ENCODE results near the gene GRN.
A peak's percentile ranks its signal among the peaks of the same experiment; 100 is the strongest.
"Not testable (repeated sequence)": the region's sequence is repeated elsewhere in the genome, so short reads cannot be mapped to it uniquely, and the experiment has no call there.

Gene GRN

DNA sequence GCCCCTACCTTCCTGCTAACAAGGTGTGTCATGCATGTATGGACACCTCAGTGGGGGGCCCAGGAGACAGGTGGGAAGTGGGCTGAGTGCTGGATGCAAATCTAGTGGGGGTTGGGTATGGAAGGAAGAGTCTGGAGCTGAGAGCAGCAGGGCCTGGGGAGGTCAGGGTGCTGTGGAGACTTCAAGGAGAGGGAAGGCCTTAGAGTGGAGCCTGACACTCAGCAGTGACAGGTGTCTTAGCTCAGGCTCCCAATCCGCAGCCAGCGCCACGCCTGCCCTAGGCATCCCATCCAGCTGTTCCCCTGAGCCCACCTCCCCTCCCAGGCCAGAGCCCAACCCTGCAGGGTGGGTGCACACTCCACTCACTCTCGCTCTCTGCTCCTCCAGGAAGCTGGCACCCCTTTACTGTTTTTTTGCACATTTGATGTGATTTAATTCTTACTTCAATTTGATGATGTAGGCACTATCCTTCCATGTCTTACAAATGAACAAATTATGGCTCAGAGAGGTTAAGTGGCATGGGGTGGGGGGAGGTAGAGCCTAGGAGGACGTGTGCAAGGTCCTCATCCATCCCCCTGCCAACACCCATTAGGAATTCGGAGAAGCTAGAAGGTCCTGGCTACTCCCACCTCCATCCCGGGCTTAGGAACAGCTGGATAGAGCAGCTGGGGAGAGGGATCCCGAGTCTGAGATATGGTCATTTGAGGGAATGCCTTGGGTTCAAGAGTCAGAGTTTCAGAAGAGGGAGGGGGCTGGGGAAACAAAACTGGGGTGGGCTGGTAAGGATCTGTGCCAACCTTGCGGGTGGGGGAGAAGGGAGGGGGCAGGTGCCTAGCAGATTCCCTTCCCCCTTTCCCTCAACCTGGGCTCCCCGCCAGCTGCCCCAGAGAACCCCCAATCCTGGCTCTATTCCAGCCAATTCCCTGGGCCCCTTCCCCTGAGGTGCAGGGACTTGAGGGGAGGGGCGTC lies 16.5 kb downstream of the GRN start:
- no peak for DNase-seq (ENCODE audit: low spot score)

DNA sequence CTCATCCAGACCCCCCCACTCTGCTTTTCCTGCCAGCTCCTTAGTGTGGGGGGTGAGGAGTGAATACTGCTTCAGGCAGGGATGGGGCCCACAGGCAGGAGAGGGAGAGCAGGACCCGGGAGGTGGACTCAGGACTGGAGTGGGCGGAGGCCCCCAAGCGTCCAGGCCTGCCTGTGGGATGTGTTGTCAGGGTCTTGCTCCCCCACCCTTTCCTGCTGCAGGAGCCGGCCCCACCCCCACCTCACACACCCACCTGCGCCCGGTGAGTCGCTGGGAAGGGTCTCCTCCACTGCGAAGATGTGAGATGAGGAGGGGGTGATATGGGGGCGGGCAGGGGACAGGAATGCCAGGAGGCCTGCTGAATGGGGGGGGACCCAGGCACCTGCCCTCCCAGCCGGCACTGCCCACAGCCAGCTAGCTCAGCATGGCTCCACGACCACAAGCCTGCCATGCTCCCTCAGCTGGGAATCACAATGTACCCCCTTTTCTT lies 17.4 kb downstream of the GRN start:
- no peak for DNase-seq (ENCODE audit: low spot score)

DNA sequence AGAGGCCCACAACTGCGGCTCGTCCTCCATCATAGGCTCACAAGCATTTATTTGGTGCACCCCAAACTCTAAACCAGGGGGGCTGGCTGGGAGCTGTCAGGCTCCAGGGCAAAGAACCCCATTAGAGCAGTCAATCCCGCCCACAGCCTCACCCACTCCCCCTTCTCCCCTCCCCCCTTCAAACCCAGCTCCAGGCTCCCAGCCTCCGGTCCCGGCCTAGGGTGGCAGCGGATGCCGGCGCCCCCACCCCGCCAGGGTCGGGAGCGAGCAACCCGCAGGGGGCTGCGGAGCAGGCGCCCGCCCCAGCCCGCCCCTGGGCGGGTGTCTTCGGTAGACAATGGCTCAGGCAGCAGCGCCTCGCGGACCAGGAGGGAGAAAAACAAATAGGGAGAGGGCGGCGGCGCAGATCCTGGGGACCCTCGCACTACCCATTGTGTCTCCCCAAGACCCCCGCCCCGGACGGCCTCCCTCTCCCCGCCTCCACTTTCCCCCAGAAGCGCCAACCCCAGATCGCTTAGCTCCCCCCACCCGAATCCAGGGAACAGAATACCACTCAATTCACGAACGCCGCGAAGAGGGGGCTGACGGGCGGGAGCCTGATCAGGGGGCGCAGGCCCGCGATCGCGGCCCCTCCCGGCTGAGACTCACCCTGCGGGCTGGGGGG lies 18.0 kb downstream of the GRN start:
- DNase-seq (ENCODE audit: low spot score): no peak

DNA sequence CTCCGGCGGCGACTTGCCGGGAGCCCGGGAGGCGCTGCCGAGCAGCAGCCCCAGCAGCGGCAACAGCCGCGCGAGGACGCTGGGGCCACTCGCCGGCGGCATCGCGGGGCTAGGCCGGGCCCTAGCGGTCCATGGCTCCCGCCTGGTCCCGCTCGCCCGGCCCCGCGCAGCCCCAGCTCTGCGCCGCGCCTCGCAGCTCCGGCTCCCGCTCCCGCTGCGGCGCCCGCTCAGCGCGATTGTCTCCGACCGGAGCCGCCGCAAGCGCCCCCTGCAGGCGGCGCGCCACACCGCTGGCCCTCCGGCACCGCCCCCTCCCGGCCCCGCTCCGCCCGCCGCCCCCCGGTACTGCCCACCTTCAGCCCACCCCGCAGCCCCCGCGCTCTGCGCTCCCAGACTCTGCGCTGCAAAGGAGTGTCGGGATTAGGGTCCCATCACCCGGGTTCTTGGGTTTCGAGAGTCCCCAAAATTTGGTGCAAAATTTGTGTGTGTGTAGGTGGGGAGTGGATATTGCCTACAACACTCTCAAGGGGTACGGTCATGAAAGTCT lies 18.6 kb downstream of the GRN start, which contains the start of gene FAM171A2:
Gene FAM171A2 (minus strand): TSS at position 241 of the 547 bp plus-strand sequence. CDS start 139 bp downstream, at position 102.
- peak; percentile 56 for DNase-seq (ENCODE audit: low spot score)

DNA sequence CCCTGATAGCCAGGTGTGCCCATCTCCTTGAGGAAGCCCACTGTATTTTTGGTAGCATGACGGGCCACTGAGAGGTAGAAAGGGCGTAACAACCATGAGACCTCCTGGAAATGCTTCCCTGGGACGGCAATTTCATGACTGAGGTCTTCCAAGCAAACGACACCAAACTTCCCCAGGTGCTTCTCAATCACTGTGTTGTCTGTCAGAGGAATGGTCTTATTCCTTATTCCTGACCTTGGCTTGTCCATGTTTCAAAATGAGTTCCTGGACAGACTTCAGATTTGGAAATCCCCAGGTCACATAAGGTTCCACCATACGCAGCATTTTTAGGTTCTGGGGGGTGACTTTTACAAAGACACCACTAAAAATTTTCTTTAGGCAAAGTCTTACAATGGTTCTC lies 19.9 kb downstream of the GRN start:
- DNase-seq (ENCODE audit: low spot score): not testable (repeated sequence)

DNA sequence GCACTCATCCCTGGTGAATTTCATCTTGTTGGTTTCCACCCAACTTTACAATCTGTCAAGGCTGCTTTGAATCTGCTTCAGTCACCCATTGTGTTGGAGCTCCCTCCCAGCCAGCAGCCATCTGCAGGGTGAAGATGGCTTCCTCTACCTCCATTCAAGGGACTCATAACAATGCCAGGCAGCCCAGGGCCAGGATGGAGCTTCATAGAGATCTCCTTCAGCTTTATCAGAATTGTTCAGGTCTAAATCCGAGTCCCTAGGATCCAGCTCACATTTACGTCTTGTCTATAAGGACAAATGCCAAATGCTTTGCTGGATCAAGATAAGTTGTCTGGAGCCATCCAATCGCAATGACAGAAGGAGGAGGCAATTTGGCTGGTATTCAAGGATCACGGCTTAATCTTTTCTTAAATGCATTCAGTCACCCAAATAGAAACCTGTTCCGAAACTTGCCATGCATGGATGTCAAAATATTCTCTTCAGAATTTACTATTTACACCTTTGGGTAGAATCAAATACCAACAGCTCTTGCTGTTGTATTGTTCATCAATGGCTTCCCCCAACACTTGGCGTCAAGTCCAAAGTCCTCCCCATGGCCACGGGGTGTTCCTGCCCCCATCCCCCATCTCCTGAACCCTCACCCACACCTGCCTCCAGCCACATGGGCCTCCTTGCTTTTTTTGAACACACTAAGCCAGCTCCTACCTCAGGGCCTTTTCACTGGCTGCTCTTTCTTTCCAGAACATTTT lies 22.3 kb downstream of the GRN start:
- no peak for DNase-seq (ENCODE audit: low spot score)

DNA sequence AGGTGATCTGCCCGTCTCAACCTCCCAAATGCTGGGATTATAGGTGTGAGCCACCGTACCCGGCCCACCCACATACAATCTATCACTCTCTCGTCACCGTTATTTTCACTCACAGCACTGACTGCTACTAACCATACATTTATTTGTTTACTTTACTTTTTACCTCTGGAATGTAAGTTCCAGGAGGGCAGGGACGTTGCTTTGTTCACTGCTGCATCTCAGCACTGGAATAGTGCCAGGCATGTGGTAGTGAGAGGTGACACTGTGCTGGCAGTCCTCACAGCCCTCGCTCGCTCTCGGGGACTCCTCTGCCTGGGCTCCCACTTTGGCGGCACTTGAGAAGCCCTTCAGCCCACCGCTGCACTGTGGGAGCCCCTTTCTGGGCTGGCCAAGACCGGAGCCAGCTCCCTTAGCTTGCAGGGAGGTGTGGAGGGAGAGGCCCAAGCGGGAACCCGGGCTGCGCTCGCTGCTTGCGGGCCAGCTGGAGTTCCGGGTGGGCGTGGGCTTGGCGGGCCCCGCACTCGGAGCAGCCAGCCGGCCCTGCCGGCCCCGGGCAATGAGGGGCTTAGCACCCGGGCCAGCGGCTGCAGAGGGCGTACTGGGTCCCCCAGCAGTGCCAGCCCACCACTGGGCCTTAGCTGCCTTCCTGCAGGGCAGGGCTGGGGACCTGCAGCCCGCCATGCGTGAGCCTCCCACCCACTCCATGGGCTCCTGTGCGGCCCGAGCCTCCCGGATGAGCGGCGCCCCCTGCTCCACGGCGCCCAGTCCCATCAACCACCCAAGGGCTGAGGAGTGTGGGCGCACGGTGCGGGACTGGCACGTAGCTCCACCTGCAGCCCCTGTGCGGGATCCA lies 23.5 kb downstream of the GRN start:
- DNase-seq (ENCODE audit: low spot score): not testable (repeated sequence)

DNA sequence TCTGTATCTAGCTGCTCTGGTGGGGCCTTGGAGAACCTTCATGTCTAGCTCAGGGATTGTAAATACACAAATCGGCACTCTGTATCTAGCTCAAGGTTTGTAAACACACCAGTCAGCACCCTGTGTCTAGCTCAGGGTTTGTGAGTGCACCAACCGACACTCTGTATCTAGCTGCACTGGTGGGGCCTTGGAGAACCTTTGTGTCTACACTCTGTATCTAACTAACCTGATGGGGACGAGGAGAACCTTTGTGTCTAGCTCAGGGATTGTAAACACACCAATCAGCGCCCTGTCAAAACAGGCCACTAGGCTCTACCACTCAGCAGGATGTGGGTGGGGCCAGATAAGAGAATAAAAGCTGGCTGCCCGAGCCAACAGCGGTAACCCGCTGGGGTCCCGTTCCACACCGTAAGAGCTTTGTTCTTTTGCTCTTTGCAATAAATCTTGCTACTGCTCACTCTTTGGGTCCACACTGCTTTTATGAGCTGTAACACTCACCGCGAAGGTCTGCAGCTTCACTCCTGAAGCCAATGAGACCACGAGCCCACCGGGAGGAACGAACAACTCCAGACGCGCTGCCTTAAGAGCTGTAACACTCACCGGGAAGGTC lies 24.4 kb downstream of the GRN start:
- DNase-seq (ENCODE audit: low spot score): not testable (repeated sequence)

DNA sequence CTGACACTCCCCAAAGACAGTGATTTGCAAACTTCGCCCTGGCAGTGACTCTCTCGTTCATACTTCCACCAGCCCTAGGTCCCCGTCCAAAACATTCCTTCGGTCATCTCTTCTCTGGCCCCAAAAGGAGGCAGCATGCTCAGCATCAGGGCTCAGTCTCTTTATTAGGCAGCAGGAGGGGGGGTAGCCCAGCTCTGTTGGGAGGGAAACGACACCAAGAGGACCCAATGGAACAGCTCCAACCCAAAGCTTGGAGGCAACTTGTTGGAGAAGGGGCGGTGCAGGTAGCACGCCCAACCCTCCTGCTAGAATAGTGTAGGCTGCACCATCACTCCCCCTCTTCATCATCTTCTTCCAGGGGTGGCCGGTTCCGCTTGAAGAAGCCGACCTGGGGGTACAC lies 26.9 kb downstream of the GRN start:
- no peak for DNase-seq (ENCODE audit: low spot score)

DNA sequence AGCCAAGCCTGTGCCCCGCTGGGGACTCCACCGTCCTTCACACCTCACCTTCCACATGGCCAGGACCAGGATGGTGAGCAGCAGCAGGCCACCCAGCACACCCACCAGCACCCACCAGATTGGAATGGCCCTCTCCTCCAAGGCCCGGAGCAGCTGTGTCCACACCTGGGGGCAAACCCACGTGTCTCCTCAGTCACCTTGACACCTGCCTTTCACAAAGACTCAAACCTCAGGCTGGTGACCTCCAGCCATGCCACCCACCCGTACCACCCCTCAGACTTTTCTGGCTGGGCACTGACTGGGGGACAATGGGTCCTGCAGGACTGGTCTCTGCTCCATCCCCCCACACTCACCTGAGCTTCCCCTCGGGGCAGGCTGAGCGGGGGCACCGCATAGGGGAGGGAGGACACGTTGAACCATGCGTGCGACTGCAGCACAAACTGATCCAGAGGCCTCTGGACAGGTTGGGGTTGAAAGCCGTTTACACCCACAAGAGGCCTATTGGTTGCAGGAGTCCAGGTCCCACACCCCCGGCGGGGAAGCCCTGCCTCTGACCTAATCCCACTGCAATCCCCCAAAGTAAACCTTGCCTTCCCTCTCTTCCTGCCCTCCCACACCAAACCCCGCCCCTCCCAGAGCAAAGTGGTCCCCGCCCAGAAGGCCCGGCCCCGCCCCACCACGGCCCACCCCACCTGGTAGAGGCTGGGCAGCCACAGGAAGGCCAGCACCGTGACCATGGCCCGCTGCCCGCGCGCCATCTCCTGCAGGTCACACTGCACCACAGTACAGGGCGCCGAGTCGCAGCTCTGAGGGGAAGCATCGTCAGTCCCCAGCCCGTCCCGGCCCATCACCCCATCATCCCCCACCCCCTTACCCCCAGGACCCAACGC lies 29.4 kb downstream of the GRN start:
- peak; percentile 30 for DNase-seq (ENCODE audit: low spot score)

DNA sequence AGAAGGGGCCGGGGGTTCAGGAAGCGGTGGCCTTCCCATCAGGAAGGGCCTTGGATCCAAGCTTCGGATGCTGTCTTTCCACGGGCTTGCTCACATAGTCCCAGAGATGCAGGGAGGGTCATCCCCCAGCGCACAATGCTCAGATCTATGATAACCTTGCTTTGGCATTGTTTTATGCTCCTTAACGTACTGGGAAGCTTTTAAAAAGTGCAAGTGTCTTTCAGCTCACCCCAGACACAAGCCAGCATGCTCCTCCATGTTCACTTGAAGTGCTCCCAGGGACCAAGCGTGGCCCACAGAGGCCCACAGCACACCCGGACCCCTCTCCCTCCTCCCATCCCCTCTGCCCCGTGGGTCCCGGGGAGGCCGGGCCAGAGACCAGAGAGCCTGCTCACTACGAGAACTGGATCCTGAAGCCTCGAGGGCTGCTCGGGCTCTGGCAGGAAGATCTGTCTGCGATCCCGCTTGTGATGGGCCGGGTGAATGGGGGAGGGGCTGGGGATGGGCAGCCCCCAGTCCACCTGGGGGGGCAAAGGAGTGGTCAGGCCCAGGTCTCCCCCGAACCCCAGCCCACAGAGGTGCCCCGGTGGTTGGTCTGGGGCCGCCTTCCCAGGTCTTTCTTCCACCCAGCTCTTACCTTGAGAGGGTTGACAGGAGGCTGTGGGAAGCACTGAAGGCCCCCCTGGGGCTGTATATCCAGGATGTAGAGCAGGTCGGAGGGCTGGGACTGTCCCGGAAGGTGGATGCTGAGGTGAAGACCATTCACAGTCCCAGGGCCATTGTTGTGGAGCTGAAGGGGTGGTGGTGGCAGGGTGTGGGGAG lies 30.3 kb downstream of the GRN start:
- no peak for DNase-seq (ENCODE audit: low spot score)

DNA sequence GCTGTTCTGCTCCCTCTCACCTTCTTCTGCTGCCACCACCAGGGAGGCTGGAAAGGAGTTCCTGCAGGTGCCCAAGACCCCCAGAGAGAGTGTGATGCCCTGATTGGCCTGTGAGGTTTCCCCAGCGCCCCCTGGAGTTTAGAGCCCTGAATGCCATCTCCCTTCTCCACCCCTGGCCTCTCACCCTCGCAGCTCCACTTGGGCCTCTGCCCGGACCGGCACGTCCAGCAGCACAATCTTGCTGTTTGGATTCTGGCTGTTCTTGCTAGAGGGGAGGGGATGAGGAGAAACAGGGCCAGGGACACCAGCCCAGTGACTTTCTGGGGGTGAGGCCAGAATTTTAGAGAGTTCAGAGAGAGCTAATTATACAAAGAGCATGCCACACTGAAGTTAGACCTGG lies 31.0 kb downstream of the GRN start:
- DNase-seq (ENCODE audit: low spot score): no peak

DNA sequence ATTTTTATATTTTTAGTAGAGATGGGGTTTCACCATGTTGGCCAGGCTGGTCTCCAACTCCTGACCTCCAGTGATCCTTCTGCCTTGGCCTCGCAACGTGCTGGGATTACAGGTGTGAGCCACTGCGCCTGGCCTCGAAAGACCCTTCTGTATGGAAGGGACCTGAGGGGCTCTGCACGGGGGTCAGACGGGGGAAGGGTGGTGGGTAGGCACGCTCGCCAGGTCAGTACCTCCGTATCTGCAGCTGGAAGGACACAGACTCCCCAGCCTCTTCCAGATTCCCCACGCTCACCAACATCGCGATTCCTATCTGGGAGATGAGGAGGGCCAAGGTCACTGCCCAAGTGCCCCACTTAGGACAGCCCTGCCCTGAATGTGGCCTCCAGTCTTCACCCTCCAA lies 31.7 kb downstream of the GRN start:
- no peak for DNase-seq (ENCODE audit: low spot score)

DNA sequence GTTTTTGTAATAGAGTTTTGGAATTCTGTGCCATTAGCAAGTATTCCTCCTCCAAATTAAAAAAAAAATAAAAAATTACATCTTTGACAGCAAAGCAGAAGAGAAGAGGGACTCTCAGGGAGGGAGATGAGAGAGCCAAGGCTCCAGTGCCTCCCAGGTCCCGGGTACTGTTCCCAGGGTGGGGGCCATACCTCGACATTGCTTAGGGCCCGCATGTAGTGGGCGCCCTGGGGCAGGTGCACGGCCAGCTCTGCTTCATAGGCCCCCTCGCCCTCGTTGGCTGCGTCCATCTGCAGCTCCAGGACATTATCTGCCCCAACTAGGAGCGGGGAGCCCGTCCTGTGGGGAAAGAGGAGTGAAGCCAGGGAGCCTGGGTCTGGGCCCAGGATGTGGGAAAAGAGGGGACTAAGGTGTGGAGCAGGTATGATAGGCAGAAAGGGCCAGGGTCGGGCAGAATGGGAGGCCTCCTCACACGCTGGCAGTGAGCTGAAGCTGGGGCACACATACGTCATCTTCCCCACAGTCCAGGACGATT lies 33.1 kb downstream of the GRN start:
- no peak for DNase-seq (ENCODE audit: low spot score)

DNA sequence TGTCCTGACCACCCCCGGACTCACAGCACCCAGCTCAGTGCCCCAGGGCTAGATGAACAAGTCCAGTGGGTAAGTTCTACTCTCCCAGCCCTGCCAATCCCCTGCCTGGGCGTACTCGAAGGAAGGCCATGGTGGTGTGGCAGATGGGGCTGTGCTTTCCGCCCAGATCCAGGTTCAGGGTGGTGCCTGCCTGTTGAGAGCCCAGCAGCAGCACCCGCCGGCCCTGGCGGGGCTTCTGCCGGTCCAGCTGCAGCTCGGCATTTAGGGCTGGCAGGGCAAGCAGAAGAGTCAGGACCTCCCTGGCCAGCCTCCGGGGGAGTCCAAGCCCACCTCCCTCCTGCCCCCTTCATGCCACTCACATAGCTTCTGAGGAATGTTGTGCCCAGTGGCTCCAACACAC lies 34.8 kb downstream of the GRN start:
- no peak for DNase-seq (ENCODE audit: low spot score)

DNA sequence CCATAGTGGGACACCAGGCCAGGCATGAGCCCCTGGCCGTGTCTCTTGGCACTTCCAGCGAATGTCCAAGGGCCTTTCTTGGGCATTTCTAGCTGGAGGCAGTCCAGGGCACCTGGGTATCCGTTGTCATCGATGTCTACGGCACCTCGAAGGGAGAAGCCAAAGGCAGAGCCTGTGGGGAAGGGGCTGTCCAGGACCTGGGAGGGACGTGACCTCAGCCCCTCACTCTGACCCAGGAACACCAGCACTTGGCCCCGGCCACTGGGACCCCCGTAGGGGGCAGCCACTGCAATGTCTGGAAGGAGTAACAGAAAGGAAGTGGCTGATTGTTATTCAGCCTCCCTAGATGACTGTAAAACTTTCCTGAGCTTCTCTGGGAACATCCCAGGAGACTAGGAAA lies 35.7 kb downstream of the GRN start:
- no peak for DNase-seq (ENCODE audit: low spot score)

DNA sequence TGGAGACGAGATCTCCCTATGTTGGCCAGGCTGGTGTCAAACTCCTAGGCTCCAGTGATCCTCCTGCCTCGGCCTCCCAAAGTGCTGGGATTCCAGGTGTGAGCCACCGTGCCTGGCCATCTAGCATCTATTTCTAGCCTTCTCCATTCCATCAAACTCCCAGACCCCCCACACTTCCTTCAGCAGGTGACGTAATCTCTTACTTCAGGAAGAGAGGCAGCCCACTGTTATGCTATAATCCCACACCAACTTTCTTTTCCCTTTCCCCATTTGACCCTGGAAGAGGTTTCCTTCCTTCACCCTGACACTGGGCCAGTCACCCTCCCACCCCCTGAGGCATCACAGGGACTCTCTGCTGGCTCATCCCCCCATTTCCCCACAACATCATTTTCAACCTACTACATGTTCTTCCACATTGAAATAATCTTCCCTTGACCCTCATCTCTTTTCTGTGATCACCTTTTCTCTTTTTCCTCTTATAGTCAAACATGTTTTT lies 36.8 kb downstream of the GRN start:
- no peak for DNase-seq (ENCODE audit: low spot score)

DNA sequence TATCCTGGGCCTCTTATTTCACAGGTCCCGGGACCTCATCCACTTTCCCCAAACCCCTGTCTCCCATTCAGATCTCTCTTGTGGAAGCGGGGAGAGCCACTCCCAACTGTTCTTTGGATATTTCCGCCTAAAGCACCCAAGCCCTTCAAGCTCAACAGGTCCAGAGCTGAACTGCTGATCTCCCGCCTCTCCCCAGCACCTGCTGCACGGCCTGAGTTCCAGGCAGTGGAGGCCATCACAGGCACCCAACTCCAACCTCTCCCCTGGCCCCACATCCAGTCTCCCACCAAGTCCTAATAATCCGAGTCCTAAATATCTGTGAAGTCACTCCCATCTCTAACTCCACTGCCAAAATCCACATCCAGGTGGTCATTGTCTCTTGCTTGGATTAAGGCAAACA lies 37.8 kb downstream of the GRN start:
- DNase-seq (ENCODE audit: low spot score): no peak

Measured in kidney tubule cell (primary cell).